Pancreas (tissue), 10 donors: ENCODE data around the gene CCDC39. TPM values are rescaled to one million over a fixed set of nuclear protein-coding genes. Genes with fewer than 3 reads are reported as not detected.

ENCODE experiments used
- ATAC-seq, 4 donors: fragments of 200-7000 bp; cut with Tn5 transposase; one replicate each; pipeline versions ENCODE4 v1.8.0 to v1.9.1; 2020; ENCODE audit warnings: mild to moderate bottlenecking in 4 of 4, moderate library complexity in 4 of 4
- DNase-seq, 6 donors: peaks; one replicate each; pipeline ENCODE4 v3.0.0-alpha.2; 2020
- FAIRE-seq: peaks from 2 replicates; lab custom pipeline; 2012; peaks lifted over from hg19 to GRCh38; lab: Jason Lieb, UNC
- H3K27ac ChIP-seq, 4 donors: fragments of 200-600 bp; sonication (generic); 1 replicate in 3 of 4; 2 replicates in 1 of 4; pipeline versions ENCODE4 v1.5.0 to v1.8.0; 2020
- H3K27me3 ChIP-seq, 4 donors: fragments of 200-600 bp; one replicate each; pipeline ENCODE4 v1.8.0; 2021
- H3K36me3 ChIP-seq, 3 donors: fragments of 200-600 bp; sonication (generic) in 1 of 3; one replicate each; pipeline versions ENCODE4 v1.5.0 to v1.8.0; 2020 to 2021
- H3K4me1 ChIP-seq, 3 donors: fragments of 200-600 bp; one replicate each; pipeline ENCODE4 v1.8.0; 2021
- H3K4me3 ChIP-seq, 4 donors: fragments of 200-600 bp; sonication (generic) in 2 of 4; one replicate each; pipeline versions ENCODE4 v1.5.0 to v1.8.0; 2020 to 2021
- H3K9me3 ChIP-seq, 4 donors: fragments of 200-600 bp; one replicate each; pipeline ENCODE4 v1.8.0; 2021
- CTCF ChIP-seq, 4 donors: fragments of 200-600 bp; sonication (generic) in 3 of 4; IDR thresholded peaks; one replicate each; pipeline versions ENCODE4 v1.5.0 to v1.8.0; 2021; ENCODE audit warnings: antibody characterized with exemption in 4 of 4
- WGBS, 2 donors: extraction: QIAGEN DNeasy Blood & Tissue Kit; methylation state at CpG; one replicate each; pipeline ENCODE4 v1.1.7; 2013; 5-methylcytosine and 5-hydroxymethylcytosine counted together
- intact Hi-C, 3 donors: fragments of 100-400 bp; cut with DNase I; formaldehyde crosslinking; loops; one replicate each; pipeline versions ENCODE4 v1.11.1 to v1.14.2; 2022
- polyA plus RNA-seq, 2 donors: library from polyadenylated mRNA; stranded (reverse); fragments of 200-250 nt; gene quantifications; one replicate each; pipeline ENCODE4 v1.2.3, GENCODE V29; 2013
- total RNA-seq, 6 donors: library from RNA; stranded (reverse); fragmentation: NEBNext Ultra II Directional in 4 of 6; extraction: Animal tissue kit (Norgen Biotek cat#: 25700) in 4 of 6; gene quantifications; one replicate each; pipeline versions ENCODE4 v1.2.1 to v1.2.4, GENCODE V29; 2021 to 2023
- donor health status: healthy with polysubstance abuse.
- donor health status: DM: no; HTN: no; CAD: no; lungs with moderate emphysema.
- donor health status: DM: no; HTN: no; CAD: no.
- donor health status: control.
- donor health status: control.
- donor health status: Bipolar disorder and iron deficiency.
- donor health status: DM: yes; HTN: yes; CAD: no.
- donor health status: DM: no; HTN: no; CAD: no.
- donor health status: DM: no; HTN: no; CAD: no.
- donor health status: DM: yes; HTN: yes; CAD: no.

CCDC39 gene
- total and polyA plus RNA-seq, 8 donors, result 0.09 to 0.16 TPM; not detected in 6

- no peak for TF ChIP-seq CTCF (IDR thresholded peaks at IDR 0.05)
- intact Hi-C loops, result no loop called here
- no peak for ATAC-seq
Observed at GRCh38 chr3:180633722-180634121, 45.6 kb downstream of the CCDC39 start.

GRCh38 chr3:180631317-180631716, 48.0 kb downstream of the CCDC39 start:
- DNase-seq, result no peak

More at GRCh38 chr3:180633722-180634121, 45.6 kb downstream of the CCDC39 start:
- 30 to 32% methylated on average over 2 of the region's 2 CpGs for WGBS, 2 donors
- Histone ChIP-seq H3K36me3 (no peaks in the 10 kb centered on the region), H3K27me3 (no peaks in the 10 kb centered on the region), H3K9me3 (no peaks in the 10 kb centered on the region), H3K4me1 (no peaks in the 10 kb centered on the region), H3K27ac (no peak overlapping the region), H3K4me3 (no peak overlapping the region)
- no peak for FAIRE-seq
- no peak for DNase-seq

GRCh38 chr3:180630371-180630770, 48.9 kb downstream of the CCDC39 start:
- TF ChIP-seq CTCF (IDR thresholded peaks at IDR 0.05), result no peak
- Histone ChIP-seq H3K27ac (no peak overlapping the region), H3K27me3 (no peaks in the 10 kb centered on the region), H3K9me3 (no peaks in the 10 kb centered on the region), H3K4me1 (no peaks in the 10 kb centered on the region), H3K36me3 (no peaks in the 10 kb centered on the region), H3K4me3 (no peak overlapping the region)
- DNase-seq (no peak), ATAC-seq (no peak), FAIRE-seq (no peak)
- intact Hi-C loops, result no loop called here

More at GRCh38 chr3:180631317-180631716, 48.0 kb downstream of the CCDC39 start:
- ATAC-seq, result no peak
- TF ChIP-seq CTCF (IDR thresholded peaks at IDR 0.05), result no peak
- no peak for FAIRE-seq
- 78 to 82% methylated on average over 3 of the region's 3 CpGs for WGBS, 2 donors
- no peaks in the 10 kb centered on the region for H3K27me3 ChIP-seq
- no peak overlapping the region for H3K27ac ChIP-seq
- no peak overlapping the region for H3K4me3 ChIP-seq
- H3K4me1 ChIP-seq, result no peaks in the 10 kb centered on the region
- H3K9me3 ChIP-seq, result no peaks in the 10 kb centered on the region
- H3K36me3 ChIP-seq, result no peaks in the 10 kb centered on the region
- intact Hi-C loops, result no loop called here

GRCh38 chr3:180626844-180627243, 52.4 kb downstream of the CCDC39 start:
- no peak for FAIRE-seq
- no peaks in the 10 kb centered on the region for H3K9me3 ChIP-seq
- intact Hi-C loops, result no loop called here
- no peaks in the 10 kb centered on the region for H3K27me3 ChIP-seq
- H3K36me3 ChIP-seq, result no peaks in the 10 kb centered on the region
- no peak for TF ChIP-seq CTCF (IDR thresholded peaks at IDR 0.05)
- ATAC-seq, result no peak
- no peaks in the 10 kb centered on the region for H3K4me1 ChIP-seq
- 57 to 61% methylated on average over 2 of the region's 2 CpGs for WGBS, 2 donors
- H3K4me3 ChIP-seq, result no peak overlapping the region
- DNase-seq, result no peak
- H3K27ac ChIP-seq, result no peak overlapping the region

- no peak for TF ChIP-seq CTCF (IDR thresholded peaks at IDR 0.05)
- intact Hi-C loops, result no loop called here
Observed at GRCh38 chr3:180624714-180625113, 54.6 kb downstream of the CCDC39 start.

More at GRCh38 chr3:180624714-180625113, 54.6 kb downstream of the CCDC39 start:
- no peak overlapping the region for H3K4me3 ChIP-seq
- no peak for ATAC-seq
- no peaks in the 10 kb centered on the region for H3K9me3 ChIP-seq
- H3K36me3 ChIP-seq, result no peaks in the 10 kb centered on the region
- no peak for FAIRE-seq
- H3K4me1 ChIP-seq, result no peaks in the 10 kb centered on the region
- H3K27me3 ChIP-seq, result no peaks in the 10 kb centered on the region
- whole genome bisulfite sequencing, 2 donors, result 98 to 99% methylated on average over 2 of the region's 2 CpGs
- DNase-seq, result no peak
- H3K27ac ChIP-seq, result no peak overlapping the region
